UCSD-AML1 (cell line): ENCODE data around the gene ZNF524.

Source experiments
- DNase-seq: peaks from one replicate; lab custom pipeline; 2025; ENCODE audit not compliant: unreplicated experiment; lab: John Stamatoyannopoulos, UW

The ZNF524 gene

GRCh38 chr19:55652311-55653128 lies 52.4 kb downstream of the ZNF524 start:
- no peak for DNase-seq
